ENCODE measurements around the gene PPP1CB.
A peak's percentile ranks its signal among the peaks of the same experiment; 100 is the strongest.
"Not testable (repeated sequence)": the region's sequence is repeated elsewhere in the genome, so short reads cannot be mapped to it uniquely, and the experiment has no call there.

PPP1CB gene

GRCh38 chr2:28751252-28751955 is at the start of gene PPP1CB:
TSS of gene PPP1CB (plus strand) at chr2:28751830. CDS start at chr2:28752125, 295 bp downstream.
- peak; percentile 94 for DNase-seq (ENCODE audit: low read depth, low spot score)

- DNase-seq (ENCODE audit: low read depth, low spot score) = no peak
These were observed 49.2 kb upstream of the PPP1CB start for GRCh38 chr2:28702415-28702861.

DNA sequence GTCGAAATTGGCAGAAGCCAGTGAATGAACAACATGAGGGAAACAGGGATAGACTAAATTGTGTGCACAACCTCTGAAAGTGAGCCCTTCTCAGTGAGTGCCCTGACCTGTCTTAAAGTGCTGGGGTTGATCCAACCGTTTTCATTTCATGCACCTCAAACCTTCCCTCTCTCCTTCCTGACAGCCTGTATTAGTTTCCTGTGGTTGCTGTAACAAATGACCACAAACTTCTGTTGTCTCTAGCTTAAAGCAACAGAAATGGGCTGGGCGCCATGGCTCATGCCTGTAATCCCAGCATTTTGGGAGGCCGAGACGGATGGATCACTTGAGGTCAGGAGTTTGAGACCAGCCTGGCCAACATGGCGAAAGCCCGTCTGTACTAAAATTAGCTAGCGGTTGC is 48.8 kb upstream of the PPP1CB start:
- DNase-seq (ENCODE audit: low read depth, low spot score) = no peak

- no peak for DNase-seq (ENCODE audit: low read depth, low spot score)
These were observed 47.0 kb upstream of the PPP1CB start for GRCh38 chr2:28704621-28705020.

- no peak for DNase-seq (ENCODE audit: low read depth, low spot score)
These were observed 45.7 kb upstream of the PPP1CB start for GRCh38 chr2:28705751-28706440.

GRCh38 chr2:28707592-28707991 is 44.0 kb upstream of the PPP1CB start:
- no peak for DNase-seq (ENCODE audit: low read depth, low spot score)

- DNase-seq (ENCODE audit: low read depth, low spot score) = no peak
These were observed 42.5 kb upstream of the PPP1CB start for GRCh38 chr2:28709101-28709500.

DNA sequence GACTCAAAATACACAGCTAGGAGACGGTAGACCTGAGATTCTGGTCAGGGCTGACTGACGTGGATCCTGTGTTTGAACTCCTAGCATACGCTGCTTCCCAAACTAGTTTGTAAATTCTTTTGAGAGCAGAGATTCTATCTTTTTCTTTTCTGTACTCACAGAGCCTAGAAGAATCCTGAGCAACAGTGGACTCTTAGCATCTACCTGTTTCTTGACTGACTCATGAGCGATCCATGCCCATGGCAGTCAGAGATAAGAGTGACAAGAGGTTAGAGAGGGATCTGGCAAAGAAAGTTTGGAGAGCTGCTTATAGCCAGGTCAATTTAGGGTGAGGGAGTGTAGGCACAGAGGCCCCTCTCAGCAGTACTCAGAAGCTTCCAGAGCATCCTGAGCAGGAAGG is 41.1 kb upstream of the PPP1CB start:
- no peak for DNase-seq (ENCODE audit: low read depth, low spot score)

- DNase-seq (ENCODE audit: low read depth, low spot score) = no peak
These were observed 37.9 kb upstream of the PPP1CB start for GRCh38 chr2:28713577-28714298.

DNA sequence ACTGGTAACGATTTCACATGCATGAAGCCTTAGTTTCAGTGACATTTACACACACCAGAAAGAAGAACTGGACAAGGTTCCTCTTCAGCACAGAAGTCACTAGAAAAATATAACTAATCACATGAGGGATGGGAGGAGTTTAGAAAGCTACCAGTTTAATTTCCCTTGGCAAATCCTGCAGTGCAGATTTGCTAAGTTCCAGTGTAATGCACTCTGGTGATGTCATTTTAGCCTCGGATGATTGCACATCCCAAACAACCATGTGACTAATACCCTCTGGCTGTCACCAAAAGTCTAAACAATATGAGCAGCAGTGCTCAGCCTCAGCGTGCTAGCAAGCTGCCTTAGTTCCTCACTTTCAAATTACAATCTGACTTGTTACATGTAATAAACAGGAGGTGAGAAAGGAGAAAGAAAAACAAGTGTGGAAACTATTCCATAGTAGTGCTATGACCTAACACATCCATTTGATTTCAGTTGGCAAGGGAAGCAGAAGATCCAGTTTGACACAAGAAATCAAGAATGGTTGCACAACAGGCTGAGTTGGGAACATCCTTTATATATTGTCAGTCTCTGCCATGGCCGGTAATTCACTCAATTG is 35.3 kb upstream of the PPP1CB start:
- peak; percentile 20 for DNase-seq (ENCODE audit: low read depth, low spot score)

- DNase-seq (ENCODE audit: low read depth, low spot score) = peak; percentile 44
These were observed 34.3 kb upstream of the PPP1CB start for GRCh38 chr2:28717339-28717758.

GRCh38 chr2:28720345-28720744 is 31.3 kb upstream of the PPP1CB start:
- DNase-seq (ENCODE audit: low read depth, low spot score) = no peak

- DNase-seq (ENCODE audit: low read depth, low spot score) = no peak
These were observed 29.9 kb upstream of the PPP1CB start for GRCh38 chr2:28721601-28722191.

DNA sequence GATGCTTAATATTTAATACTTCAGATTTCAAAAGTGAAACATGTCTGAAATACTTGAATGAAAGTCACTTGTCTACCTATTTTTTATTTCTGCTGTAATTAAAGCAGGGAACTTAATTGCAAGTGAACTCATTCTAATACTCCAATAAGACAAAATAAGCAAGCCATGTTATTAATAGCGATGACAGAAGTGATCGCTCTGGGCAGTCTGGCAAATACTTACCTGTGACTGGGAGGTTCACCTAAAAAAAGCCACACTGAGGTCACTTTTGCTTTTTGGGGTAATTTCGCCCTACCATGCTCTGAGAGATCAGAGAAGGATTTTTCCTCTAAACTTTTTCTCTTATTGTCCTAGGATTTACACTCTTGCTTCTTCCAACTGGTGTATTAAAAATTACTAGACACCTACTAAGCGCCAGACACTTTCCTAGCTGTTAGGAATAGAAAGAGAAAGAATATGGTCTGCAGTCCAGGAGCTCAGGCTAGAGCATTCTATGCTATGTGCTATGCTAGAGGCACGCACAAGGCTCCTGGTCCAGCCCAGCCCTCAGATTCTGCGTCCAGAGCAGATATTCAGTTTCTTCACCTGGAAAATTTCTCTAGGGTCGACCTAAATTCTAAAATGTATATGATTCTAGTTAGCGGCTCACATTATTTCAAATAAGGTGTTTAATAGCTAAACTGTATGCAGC is 26.5 kb upstream of the PPP1CB start:
- no peak for DNase-seq (ENCODE audit: low read depth, low spot score)

GRCh38 chr2:28726177-28726576 is 25.5 kb upstream of the PPP1CB start:
- DNase-seq (ENCODE audit: low read depth, low spot score) = no peak

DNA sequence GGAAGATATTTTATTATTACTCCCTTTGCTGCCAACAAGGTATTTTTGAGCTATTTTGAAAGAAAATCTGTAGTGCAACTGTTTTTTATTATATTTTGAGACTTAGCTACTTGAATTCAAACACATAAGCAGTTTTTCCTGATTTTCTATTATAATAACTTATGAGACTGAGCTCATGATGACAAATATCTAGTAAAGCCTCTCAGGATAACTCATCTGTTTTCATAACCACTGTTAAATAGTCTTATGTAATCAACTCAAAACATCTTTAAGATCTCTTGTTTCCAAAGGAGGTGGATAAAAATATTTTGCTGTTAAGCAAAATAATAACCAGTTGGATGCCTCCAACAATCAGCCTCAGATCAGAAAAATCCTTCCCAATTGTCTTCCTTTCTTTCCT is 21.9 kb upstream of the PPP1CB start:
- DNase-seq (ENCODE audit: low read depth, low spot score) = no peak

- no peak for DNase-seq (ENCODE audit: low read depth, low spot score)
These were observed 20.9 kb upstream of the PPP1CB start for GRCh38 chr2:28730641-28731146.

- DNase-seq (ENCODE audit: low read depth, low spot score) = no peak
These were observed 16.1 kb upstream of the PPP1CB start for GRCh38 chr2:28735511-28735910.

DNA sequence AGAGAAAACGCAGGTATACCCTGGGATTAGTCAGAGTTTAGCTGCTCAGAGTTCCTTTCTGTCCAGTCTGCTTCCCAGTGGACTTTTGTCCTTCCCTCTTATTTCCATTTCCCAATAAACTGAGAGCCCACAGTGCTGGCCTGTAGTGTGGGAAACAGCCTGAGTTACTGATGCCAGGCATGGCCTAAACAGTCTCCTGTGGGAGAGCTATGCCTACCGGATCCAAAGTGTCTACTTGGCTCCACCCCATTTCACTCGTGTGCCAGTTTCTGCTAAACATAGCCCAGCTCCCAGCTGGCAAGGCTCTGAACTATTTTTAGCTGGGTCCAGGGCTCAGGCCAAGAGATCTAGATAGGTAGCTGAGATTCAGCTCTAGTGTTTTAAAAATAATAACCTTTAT is 15.6 kb upstream of the PPP1CB start:
- no peak for DNase-seq (ENCODE audit: low read depth, low spot score)

DNA sequence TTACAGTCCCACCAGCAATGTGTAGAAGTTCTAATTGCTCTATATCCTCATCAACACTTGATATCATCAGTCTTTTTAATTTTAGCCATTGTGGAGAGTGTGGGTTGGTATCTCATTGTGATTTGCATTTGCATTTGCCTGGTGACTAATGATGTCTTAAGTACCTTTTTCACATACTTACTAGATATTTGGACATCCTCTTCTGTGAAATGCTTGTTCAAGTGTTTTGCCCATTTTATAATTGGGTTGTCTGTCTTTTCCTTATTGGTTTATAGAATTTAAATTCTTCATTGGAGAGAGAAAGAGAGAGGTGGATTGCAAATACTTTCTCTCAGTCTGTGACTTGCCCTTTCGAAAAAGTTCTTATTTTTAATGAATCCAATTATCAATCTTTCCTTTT is 14.0 kb upstream of the PPP1CB start:
- DNase-seq (ENCODE audit: low read depth, low spot score) = no peak

GRCh38 chr2:28742619-28743018 is 9.0 kb upstream of the PPP1CB start:
- not testable (repeated sequence) for DNase-seq (ENCODE audit: low read depth, low spot score)

All from ELF-1 (cell line).